ENCODE measurements around the gene CTDSPL. TPM values are rescaled to one million over a fixed set of nuclear protein-coding genes. Genes with fewer than 3 reads are reported as not detected.

Gene CTDSPL
- total RNA-seq, 1 experiment from 2014 or later = 34.4 TPM

DNA sequence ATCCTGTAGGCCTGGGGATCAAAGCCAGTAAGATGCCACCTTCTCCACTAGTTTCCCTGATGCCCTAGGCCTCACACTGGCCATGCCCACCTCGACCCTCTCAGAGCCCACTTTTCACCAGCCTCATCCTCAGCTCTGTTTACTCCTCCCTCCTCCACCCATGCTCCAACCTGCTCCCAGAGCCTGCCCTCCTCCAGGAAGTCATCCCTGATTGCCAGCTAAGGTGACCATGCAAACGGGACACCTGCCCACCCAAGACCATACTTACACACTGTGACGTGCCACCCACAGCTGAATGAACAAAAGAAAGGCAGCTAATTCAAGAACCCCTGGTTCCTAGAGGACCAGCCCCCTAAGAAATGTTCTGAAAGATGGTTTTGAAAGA lies 158.7 kb downstream of the CTDSPL start:
- no peaks in the 10 kb centered on the region for H4K20me1 ChIP-seq (ENCODE audit: insufficient read depth)
- intact Hi-C loops (cut with micrococcal nuclease) = no loop called here
- DNase-seq (ENCODE audit: low read depth, low spot score) = no peak
- no peak overlapping the region for H2AFZ ChIP-seq (ENCODE audit: low read depth, low read length, poor library complexity, severe bottlenecking)
- peaks cover 0 to 7% of the 10 kb centered on the region in 2 experiments; a peak in 2 of 4 replicates for H3K36me3 ChIP-seq (ENCODE audit: control insufficient read depth in 1 of 2, insufficient read depth in 2 of 2, low read length in 2 of 2)
- BruUV-seq (replicated peaks) = no TSS peak
- no peaks in the 10 kb centered on the region for H3K79me2 ChIP-seq (ENCODE audit: insufficient read depth, low read length)
- RAD21 ChIA-PET (ENCODE audit: low non-redundant PET in 1 of 2, low total read pairs in 2 of 2, uncharacterized antibody in 2 of 2, unreplicated experiment in 2 of 2) = no interaction called here
- POLR2A ChIA-PET = no interaction called here
- H3K27me3 ChIP-seq (ENCODE audit: insufficient read depth, low read length) = no peaks in the 10 kb centered on the region
- H3K9ac ChIP-seq (ENCODE audit: low read length) = no peak overlapping the region
- no peak for TF ChIP-seq EGR1 (IDR thresholded peaks at IDR 0.05; ENCODE audit: low read depth)
- TF ChIP-seq YY1 (IDR thresholded peaks at IDR 0.05; ENCODE audit: extremely low read depth, insufficient replicate concordance, low read depth, low read length) = no peak
- TF ChIP-seq CEBPB (IDR thresholded peaks at IDR 0.05; ENCODE audit: low read depth) = no peak
- TF ChIP-seq, protein P1, sequence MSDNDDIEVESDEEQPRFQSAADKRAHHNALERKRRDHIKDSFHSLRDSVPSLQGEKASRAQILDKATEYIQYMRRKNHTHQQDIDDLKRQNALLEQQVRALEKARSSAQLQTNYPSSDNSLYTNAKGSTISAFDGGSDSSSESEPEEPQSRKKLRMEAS (IDR thresholded peaks at IDR 0.05) = no peak
- no peak for TF ChIP-seq POLR2A (IDR thresholded peaks at IDR 0.05; ENCODE audit: borderline replicate concordance, extremely low read depth, insufficient read depth, insufficient read length)
- TF ChIP-seq, protein P2, sequence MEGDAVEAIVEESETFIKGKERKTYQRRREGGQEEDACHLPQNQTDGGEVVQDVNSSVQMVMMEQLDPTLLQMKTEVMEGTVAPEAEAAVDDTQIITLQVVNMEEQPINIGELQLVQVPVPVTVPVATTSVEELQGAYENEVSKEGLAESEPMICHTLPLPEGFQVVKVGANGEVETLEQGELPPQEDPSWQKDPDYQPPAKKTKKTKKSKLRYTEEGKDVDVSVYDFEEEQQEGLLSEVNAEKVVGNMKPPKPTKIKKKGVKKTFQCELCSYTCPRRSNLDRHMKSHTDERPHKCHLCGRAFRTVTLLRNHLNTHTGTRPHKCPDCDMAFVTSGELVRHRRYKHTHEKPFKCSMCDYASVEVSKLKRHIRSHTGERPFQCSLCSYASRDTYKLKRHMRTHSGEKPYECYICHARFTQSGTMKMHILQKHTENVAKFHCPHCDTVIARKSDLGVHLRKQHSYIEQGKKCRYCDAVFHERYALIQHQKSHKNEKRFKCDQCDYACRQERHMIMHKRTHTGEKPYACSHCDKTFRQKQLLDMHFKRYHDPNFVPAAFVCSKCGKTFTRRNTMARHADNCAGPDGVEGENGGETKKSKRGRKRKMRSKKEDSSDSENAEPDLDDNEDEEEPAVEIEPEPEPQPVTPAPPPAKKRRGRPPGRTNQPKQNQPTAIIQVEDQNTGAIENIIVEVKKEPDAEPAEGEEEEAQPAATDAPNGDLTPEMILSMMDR (IDR thresholded peaks at IDR 0.05 in 2 of 3, conservative IDR thresholded peaks at IDR 0.05 in 1 of 3; ENCODE audit: borderline replicate concordance in 1 of 3, insufficient read depth in 1 of 3, low read depth in 2 of 3, low read length in 2 of 3) = no peak
- no peak for TF ChIP-seq SRF (IDR thresholded peaks at IDR 0.05; ENCODE audit: low read depth)
- no peak for TF ChIP-seq SP1 (IDR thresholded peaks at IDR 0.05; ENCODE audit: low read depth)
- no peak for TF ChIP-seq ZNF274 (IDR thresholded peaks at IDR 0.05; ENCODE audit: low read depth, low read length)
- TF ChIP-seq, protein P3, sequence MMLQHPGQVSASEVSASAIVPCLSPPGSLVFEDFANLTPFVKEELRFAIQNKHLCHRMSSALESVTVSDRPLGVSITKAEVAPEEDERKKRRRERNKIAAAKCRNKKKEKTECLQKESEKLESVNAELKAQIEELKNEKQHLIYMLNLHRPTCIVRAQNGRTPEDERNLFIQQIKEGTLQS (IDR thresholded peaks at IDR 0.05) = no peak
- TF ChIP-seq EZH2 (IDR thresholded peaks at IDR 0.05) = no peak
- TF ChIP-seq SIN3A (IDR thresholded peaks at IDR 0.05; ENCODE audit: low read depth) = no peak
- TF ChIP-seq, protein P4, sequence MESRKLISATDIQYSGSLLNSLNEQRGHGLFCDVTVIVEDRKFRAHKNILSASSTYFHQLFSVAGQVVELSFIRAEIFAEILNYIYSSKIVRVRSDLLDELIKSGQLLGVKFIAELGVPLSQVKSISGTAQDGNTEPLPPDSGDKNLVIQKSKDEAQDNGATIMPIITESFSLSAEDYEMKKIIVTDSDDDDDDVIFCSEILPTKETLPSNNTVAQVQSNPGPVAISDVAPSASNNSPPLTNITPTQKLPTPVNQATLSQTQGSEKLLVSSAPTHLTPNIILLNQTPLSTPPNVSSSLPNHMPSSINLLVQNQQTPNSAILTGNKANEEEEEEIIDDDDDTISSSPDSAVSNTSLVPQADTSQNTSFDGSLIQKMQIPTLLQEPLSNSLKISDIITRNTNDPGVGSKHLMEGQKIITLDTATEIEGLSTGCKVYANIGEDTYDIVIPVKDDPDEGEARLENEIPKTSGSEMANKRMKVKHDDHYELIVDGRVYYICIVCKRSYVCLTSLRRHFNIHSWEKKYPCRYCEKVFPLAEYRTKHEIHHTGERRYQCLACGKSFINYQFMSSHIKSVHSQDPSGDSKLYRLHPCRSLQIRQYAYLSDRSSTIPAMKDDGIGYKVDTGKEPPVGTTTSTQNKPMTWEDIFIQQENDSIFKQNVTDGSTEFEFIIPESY (IDR thresholded peaks at IDR 0.05; ENCODE audit: extremely low read depth, insufficient replicate concordance, low read length) = no peak
- TF ChIP-seq EZH2phosphoT487 (IDR thresholded peaks at IDR 0.05; ENCODE audit: borderline replicate concordance) = no peak
- TF ChIP-seq, protein P5, sequence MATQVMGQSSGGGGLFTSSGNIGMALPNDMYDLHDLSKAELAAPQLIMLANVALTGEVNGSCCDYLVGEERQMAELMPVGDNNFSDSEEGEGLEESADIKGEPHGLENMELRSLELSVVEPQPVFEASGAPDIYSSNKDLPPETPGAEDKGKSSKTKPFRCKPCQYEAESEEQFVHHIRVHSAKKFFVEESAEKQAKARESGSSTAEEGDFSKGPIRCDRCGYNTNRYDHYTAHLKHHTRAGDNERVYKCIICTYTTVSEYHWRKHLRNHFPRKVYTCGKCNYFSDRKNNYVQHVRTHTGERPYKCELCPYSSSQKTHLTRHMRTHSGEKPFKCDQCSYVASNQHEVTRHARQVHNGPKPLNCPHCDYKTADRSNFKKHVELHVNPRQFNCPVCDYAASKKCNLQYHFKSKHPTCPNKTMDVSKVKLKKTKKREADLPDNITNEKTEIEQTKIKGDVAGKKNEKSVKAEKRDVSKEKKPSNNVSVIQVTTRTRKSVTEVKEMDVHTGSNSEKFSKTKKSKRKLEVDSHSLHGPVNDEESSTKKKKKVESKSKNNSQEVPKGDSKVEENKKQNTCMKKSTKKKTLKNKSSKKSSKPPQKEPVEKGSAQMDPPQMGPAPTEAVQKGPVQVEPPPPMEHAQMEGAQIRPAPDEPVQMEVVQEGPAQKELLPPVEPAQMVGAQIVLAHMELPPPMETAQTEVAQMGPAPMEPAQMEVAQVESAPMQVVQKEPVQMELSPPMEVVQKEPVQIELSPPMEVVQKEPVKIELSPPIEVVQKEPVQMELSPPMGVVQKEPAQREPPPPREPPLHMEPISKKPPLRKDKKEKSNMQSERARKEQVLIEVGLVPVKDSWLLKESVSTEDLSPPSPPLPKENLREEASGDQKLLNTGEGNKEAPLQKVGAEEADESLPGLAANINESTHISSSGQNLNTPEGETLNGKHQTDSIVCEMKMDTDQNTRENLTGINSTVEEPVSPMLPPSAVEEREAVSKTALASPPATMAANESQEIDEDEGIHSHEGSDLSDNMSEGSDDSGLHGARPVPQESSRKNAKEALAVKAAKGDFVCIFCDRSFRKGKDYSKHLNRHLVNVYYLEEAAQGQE (IDR thresholded peaks at IDR 0.05; ENCODE audit: low read depth) = no peak
- H3K9me3 ChIP-seq (ENCODE audit: control insufficient read depth in 1 of 2, insufficient read depth in 1 of 2, low read depth in 1 of 2, low read length in 2 of 2) = no peaks in the 10 kb centered on the region; a peak in 1 of 4 replicates
- no peak overlapping the region for H3K27ac ChIP-seq (ENCODE audit: low read depth, low read length)
- peaks cover 0 to 11% of the 10 kb centered on the region in 2 experiments; a peak in 3 of 4 replicates for H3K4me1 ChIP-seq (ENCODE audit: control insufficient read depth in 1 of 2, insufficient read depth in 2 of 2, low read length in 2 of 2)
- no peak for ATAC-seq
- H3K4me2 ChIP-seq (ENCODE audit: low read length) = no peak overlapping the region
- CTCF ChIA-PET = no interaction called here
- H3K9me2 ChIP-seq (ENCODE audit: insufficient read depth) = no peaks in the 10 kb centered on the region
- H3K4me3 ChIP-seq (replicated peaks in 1 of 2; ENCODE audit: low read depth in 1 of 2, low read length in 2 of 2) = no peak overlapping the region

Measured in HCT116 (cell line).